Measurements from ENCODE around the gene LMAN2L. TPM values are rescaled to one million over a fixed set of nuclear protein-coding genes. Genes with fewer than 3 reads are reported as not detected.

LMAN2L gene
- total RNA-seq, 1 experiment from 2014 or later, result 17.6 TPM

- no peak overlapping the region for H4K8ac ChIP-seq (replicated peaks; ENCODE audit: insufficient read length, low read depth, low read length)
- no peaks in the 10 kb centered on the region for H3K79me2 ChIP-seq (ENCODE audit: insufficient read depth, low read length)
- Mint-ChIP-seq H3K27me3 (ENCODE audit: low read depth) (peaks cover 19% of the 10 kb centered on the region), H3K9me3 (no peaks in the 10 kb centered on the region), H3K36me3 (ENCODE audit: insufficient read depth in 1 of 3, low read depth in 3 of 3) (peaks cover 0 to 6% (median 0%) of the 10 kb centered on the region in 3 experiments; a peak in 3 of 7 replicates), H3K4me3 (peak overlapping the region; percentile 70 to 78), H3K27ac (peak overlapping the region; percentile 13 to 91 (median 53); a peak in 3 of 7 replicates), H3K4me1 (peaks cover 44 to 57% of the 10 kb centered on the region in 2 experiments)
- no peak overlapping the region for H2BK120ac ChIP-seq (ENCODE audit: low read depth, low read length, poor library complexity, severe bottlenecking)
- H3K23me2 ChIP-seq (ENCODE audit: insufficient read length, low read depth, low read length, poor library complexity, severe bottlenecking), result peaks cover 17% of the 10 kb centered on the region
- no peak overlapping the region for H3K18ac ChIP-seq (ENCODE audit: insufficient read length, low read depth, low read length)
- H2BK20ac ChIP-seq (ENCODE audit: low read depth, low read length, poor library complexity, severe bottlenecking), result no peak overlapping the region
- no peaks in the 10 kb centered on the region for H4K20me1 ChIP-seq (ENCODE audit: control insufficient read depth, insufficient read depth, insufficient read length)
- peaks cover 8% of the 10 kb centered on the region; the same call in 1 of the 2 replicates for H3K4me1 ChIP-seq (ENCODE audit: insufficient read depth, low read length)
- TF ChIP-seq CTCF (conservative IDR thresholded peaks at IDR 0.05), result no peak
- no peak overlapping the region for H3K27ac ChIP-seq (ENCODE audit: insufficient read length, low read depth, low read length)
- no peak overlapping the region for H2AK5ac ChIP-seq (ENCODE audit: insufficient read length, low read length)
- H3K9me3 ChIP-seq (ENCODE audit: control insufficient read depth, low read depth, low read length), result no peaks in the 10 kb centered on the region
- H3K14ac ChIP-seq (ENCODE audit: insufficient read depth, low read length), result no peak overlapping the region
- DNase-seq, result peak; percentile 66
- no peak overlapping the region for H2AFZ ChIP-seq (ENCODE audit: low read length)
- H3K56ac ChIP-seq (ENCODE audit: insufficient read length, low read depth, low read length), result no peak overlapping the region
- H2BK12ac ChIP-seq (ENCODE audit: insufficient read length, low read depth, low read length), result no peak overlapping the region
- WGBS (ENCODE audit: extremely low coverage, insufficient read length, low lambda C conversion rate), result no CpG with 5 or more reads among the region's 15 CpGs
- H3K79me1 ChIP-seq (ENCODE audit: insufficient read depth, low read depth, low read length, poor library complexity, severe bottlenecking), result no peaks in the 10 kb centered on the region
- H3K9ac ChIP-seq (ENCODE audit: extremely low read depth, insufficient read length, low read length), result no peak overlapping the region
- peaks cover 2% of the 10 kb centered on the region; the same call in 1 of the 2 replicates for H3K27me3 ChIP-seq (ENCODE audit: insufficient read depth, low read length)
- H3K23ac ChIP-seq (ENCODE audit: insufficient read length, low read depth, low read length), result no peak overlapping the region
- no peak overlapping the region for H2BK5ac ChIP-seq (ENCODE audit: insufficient read length, low read length)
- no peak overlapping the region for H3T11ph ChIP-seq (ENCODE audit: low read length)
- H2BK15ac ChIP-seq (ENCODE audit: low read depth, low read length), result no peak overlapping the region
- no peak overlapping the region for H3K4ac ChIP-seq (ENCODE audit: low read depth, low read length)
- no peak overlapping the region for H4K91ac ChIP-seq (ENCODE audit: insufficient read length, low read depth, low read length)
- no peak overlapping the region for H4K5ac ChIP-seq (ENCODE audit: insufficient read length, low read depth, low read length)
- H3K4me2 ChIP-seq (ENCODE audit: insufficient read depth, insufficient read length, low read length), result peak overlapping the region; percentile 63
These were observed 22.9 kb upstream of the LMAN2L start for GRCh38 chr2:96762529-96763311.

All from H9 (cell line).